ENCODE measurements around the gene MCU.

DNA sequence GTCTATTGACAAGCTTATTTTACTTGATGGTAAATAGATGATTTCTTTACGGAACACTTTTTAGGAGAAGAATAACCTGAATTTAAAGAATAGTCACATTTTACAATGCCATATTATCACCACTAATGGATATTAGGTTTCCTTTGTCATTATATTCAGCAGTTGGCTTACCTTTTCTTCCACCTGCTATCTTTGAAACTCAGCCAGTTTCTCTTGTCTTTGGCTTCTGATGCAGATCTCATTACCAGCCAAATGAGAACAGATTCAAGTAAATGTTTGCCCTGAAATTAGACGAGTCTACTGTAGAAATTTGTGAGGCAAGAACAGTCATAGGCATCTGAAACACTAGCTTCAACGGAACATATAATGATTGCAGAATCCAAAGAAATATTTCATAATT, 116.1 kb downstream of the MCU start:
- TF ChIP-seq CTCF (IDR thresholded peaks at IDR 0.05; ENCODE audit: poor library complexity) (no peak), EZH2 (IDR thresholded peaks at IDR 0.05; ENCODE audit: borderline replicate concordance) (no peak)
